Measurements from ENCODE around the gene LSM6.

Gene LSM6

GRCh38 chr4:146179784-146180370, 4.4 kb downstream of the LSM6 start:
- Histone ChIP-seq H4K20me1 (peaks cover 14 to 74% (median 54%) of the 10 kb centered on the region in 11 experiments; a peak in 19 of 22 replicates), H3K4me1 (peaks cover 9 to 37% (median 19%) of the 10 kb centered on the region in 10 experiments), H3K4me3 (no peak overlapping the region), H3K9me3 (replicated peaks in 1 of 11) (no peaks in the 10 kb centered on the region), H3K4me2 (peak overlapping the region in 1 of 11 experiments; percentile 3; a peak in 1 of 22 replicates), H3K27me3 (no peaks in the 10 kb centered on the region), H3K36me3 (peaks cover 20 to 69% (median 41%) of the 10 kb centered on the region in 11 experiments; a peak in 21 of 22 replicates), H3K9ac (peak overlapping the region in 1 of 11 experiments; percentile 29; a peak in 1 of 22 replicates), H3K27ac (no peak overlapping the region)
- no peak for TF ChIP-seq Cebpa-rat (IDR thresholded peaks at IDR 0.05)

DNA sequence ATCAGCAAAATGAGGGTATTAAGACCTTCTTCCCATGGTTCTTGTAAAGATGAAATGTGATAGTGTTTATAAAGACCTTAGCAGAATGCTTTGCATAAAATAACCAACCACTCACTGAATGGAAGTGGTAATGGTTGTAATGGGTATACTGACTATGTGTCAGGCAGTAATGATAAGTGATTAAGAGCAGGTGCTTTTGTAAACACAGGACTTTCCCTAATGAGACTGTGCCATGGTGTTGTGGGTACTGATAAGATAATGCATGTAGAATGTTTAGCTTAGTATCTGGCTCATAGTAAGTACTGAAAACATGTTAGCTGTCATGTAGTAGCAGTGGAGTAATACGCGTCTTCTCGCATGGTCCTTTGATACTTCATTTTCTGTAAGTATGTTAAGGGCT, 6.9 kb downstream of the LSM6 start:
- H3K36me3 ChIP-seq = peaks cover 43 to 95% (median 65%) of the 10 kb centered on the region in 11 experiments
- no peaks in the 10 kb centered on the region for H3K9me3 ChIP-seq (replicated peaks in 1 of 11)
- H4K20me1 ChIP-seq = peaks cover 14 to 65% (median 46%) of the 10 kb centered on the region in 11 experiments; a peak in 19 of 22 replicates
- H3K27ac ChIP-seq = no peak overlapping the region
- no peak overlapping the region for H3K4me3 ChIP-seq
- TF ChIP-seq Cebpa-rat (IDR thresholded peaks at IDR 0.05) = no peak
- H3K4me1 ChIP-seq = peaks cover 0 to 27% (median 8%) of the 10 kb centered on the region in 10 experiments; a peak in 12 of 20 replicates
- H3K9ac ChIP-seq = no peak overlapping the region
- H3K27me3 ChIP-seq = no peaks in the 10 kb centered on the region
- no peak overlapping the region for H3K4me2 ChIP-seq

DNA sequence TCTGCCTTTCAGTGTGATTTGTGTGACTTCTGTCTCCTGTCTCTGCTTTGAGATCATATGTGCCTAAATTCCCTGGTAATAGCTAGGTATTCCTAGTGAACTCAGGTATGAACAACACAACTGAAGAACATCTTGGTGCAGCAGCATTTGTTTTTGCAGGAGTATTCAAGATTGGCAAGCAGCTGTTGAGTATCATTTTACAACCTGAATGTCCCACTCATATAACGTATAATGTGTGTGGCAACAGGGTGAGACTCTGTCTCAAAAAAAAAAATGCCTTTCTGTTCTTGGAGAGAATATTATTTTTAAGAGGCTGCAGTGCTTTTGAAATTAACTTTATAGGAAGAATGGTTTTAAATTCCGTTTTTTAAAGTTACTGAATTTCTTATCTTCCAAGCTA, 7.7 kb downstream of the LSM6 start:
- H3K9ac ChIP-seq = no peak overlapping the region
- peaks cover 0 to 20% (median under 1%) of the 10 kb centered on the region in 10 experiments; a peak in 11 of 20 replicates for H3K4me1 ChIP-seq
- no peaks in the 10 kb centered on the region for H3K27me3 ChIP-seq
- no peak overlapping the region for H3K4me3 ChIP-seq
- H3K36me3 ChIP-seq = peaks cover 46 to 98% (median 66%) of the 10 kb centered on the region in 11 experiments
- H3K4me2 ChIP-seq = no peak overlapping the region
- H3K27ac ChIP-seq = no peak overlapping the region
- no peaks in the 10 kb centered on the region for H3K9me3 ChIP-seq (replicated peaks in 1 of 11)
- H4K20me1 ChIP-seq = peaks cover 14 to 58% (median 38%) of the 10 kb centered on the region in 11 experiments; a peak in 19 of 22 replicates
- no peak for TF ChIP-seq Cebpa-rat (IDR thresholded peaks at IDR 0.05)

GRCh38 chr4:146186041-146186440, 10.5 kb downstream of the LSM6 start:
- Histone ChIP-seq H3K36me3 (peaks cover 72 to 98% (median 85%) of the 10 kb centered on the region in 11 experiments), H4K20me1 (peaks cover 0 to 29% (median 13%) of the 10 kb centered on the region in 11 experiments; a peak in 9 of 22 replicates), H3K9me3 (replicated peaks in 1 of 11) (no peaks in the 10 kb centered on the region), H3K27ac (no peak overlapping the region), H3K27me3 (no peaks in the 10 kb centered on the region), H3K4me3 (no peak overlapping the region), H3K4me1 (no peaks in the 10 kb centered on the region), H3K4me2 (no peak overlapping the region), H3K9ac (no peak overlapping the region)
- no peak for TF ChIP-seq Cebpa-rat (IDR thresholded peaks at IDR 0.05)

DNA sequence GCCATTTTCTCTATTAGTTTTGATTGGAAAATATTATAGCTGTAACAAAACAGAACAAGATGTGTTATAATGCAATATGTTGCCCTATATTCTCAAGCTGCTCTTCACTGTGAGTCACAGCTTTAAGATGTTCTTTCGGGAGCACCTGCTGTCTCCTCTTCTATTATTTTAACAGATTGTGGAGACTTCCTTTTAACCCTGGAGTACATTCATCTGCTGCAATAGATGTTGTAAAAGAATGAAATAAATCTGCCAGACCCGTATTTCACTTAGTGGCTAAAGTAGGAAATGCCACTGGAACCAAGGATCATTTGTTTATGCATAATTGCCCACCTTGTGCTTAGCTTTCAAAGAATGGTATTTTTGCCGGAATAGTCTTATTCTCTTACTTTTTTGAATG, 11.1 kb downstream of the LSM6 start:
- Histone ChIP-seq H3K36me3 (peaks cover 78 to 100% (median 90%) of the 10 kb centered on the region in 11 experiments), H3K4me3 (no peak overlapping the region), H3K27ac (no peak overlapping the region), H3K27me3 (no peaks in the 10 kb centered on the region), H3K9me3 (replicated peaks in 1 of 11) (no peaks in the 10 kb centered on the region), H3K4me2 (no peak overlapping the region), H3K9ac (no peak overlapping the region), H3K4me1 (no peaks in the 10 kb centered on the region), H4K20me1 (peaks cover 0 to 24% (median 10%) of the 10 kb centered on the region in 11 experiments; a peak in 9 of 22 replicates)
- no peak for TF ChIP-seq Cebpa-rat (IDR thresholded peaks at IDR 0.05)

DNA sequence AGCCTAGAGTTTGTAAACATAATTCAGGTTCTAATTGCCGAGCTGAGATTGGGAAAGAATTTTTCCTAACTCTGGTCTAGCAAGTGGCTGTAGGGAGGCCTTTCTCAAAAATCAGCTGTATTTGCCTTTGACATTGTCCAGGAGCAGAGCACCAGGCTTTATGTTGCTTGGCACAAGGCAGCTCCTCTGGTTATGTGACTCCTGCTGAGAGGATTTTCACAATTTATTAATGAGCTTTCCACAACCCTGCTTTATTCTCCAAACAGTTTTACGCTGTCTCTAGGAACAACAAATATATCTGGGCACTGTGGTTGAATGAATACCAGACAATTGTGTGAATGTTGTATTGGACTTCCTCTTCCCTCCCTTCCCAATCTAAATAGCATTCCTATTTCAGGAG, 14.9 kb downstream of the LSM6 start:
- Histone ChIP-seq H3K27me3 (no peaks in the 10 kb centered on the region), H3K9ac (no peak overlapping the region), H3K9me3 (replicated peaks in 1 of 11) (no peaks in the 10 kb centered on the region), H4K20me1 (0 out of 22 replicates have a peak, but pooled peaks cover 0 to 5% (median 0%) of the 10 kb centered on the region in 11 experiments), H3K4me2 (no peak overlapping the region), H3K36me3 (peaks cover 68 to 81% (median 74%) of the 10 kb centered on the region in 11 experiments), H3K4me3 (no peak overlapping the region), H3K27ac (no peak overlapping the region), H3K4me1 (no peaks in the 10 kb centered on the region)
- no peak for TF ChIP-seq Cebpa-rat (IDR thresholded peaks at IDR 0.05)

DNA sequence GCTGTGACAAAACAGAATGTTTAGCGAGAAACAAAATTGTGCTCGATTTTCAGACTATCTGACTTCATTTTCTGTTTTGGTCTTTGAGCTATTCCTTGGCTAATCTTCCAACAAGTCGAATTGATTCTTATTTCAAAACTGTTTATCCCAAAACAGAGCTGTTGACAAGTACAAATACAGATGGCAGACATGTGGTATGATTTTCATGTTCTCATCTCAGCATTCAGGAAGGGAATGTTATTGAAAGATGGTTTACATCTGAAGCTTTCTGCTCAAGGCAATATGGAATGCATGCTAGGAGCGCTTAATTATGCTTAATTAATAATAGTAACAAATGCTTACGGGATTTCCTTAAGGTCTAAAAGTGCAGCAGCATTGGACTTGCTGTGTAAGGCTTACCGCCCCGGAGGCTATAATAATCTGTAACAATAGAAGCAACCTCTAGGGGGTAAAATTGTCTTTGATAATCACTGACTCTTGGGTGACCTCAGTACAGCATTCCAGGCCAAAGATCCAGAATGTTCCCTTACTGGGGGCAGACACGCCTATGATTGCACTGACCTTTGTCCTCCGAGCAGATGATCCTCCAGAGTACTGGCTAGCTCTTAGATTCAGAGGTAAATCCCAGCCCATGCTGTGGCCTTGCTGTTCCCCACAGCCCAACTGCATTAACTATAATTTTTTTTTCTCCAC, 16.4 kb downstream of the LSM6 start:
- H3K9me3 ChIP-seq (replicated peaks in 1 of 11) = no peaks in the 10 kb centered on the region; a peak in 1 of 22 replicates
- H4K20me1 ChIP-seq = no peaks in the 10 kb centered on the region
- no peak overlapping the region for H3K4me2 ChIP-seq
- H3K27me3 ChIP-seq = no peaks in the 10 kb centered on the region
- no peak overlapping the region for H3K4me3 ChIP-seq
- H3K27ac ChIP-seq = no peak overlapping the region
- no peak for TF ChIP-seq Cebpa-rat (IDR thresholded peaks at IDR 0.05)
- H3K9ac ChIP-seq = no peak overlapping the region
- peaks cover 55 to 70% (median 60%) of the 10 kb centered on the region in 11 experiments for H3K36me3 ChIP-seq
- no peaks in the 10 kb centered on the region for H3K4me1 ChIP-seq

DNA sequence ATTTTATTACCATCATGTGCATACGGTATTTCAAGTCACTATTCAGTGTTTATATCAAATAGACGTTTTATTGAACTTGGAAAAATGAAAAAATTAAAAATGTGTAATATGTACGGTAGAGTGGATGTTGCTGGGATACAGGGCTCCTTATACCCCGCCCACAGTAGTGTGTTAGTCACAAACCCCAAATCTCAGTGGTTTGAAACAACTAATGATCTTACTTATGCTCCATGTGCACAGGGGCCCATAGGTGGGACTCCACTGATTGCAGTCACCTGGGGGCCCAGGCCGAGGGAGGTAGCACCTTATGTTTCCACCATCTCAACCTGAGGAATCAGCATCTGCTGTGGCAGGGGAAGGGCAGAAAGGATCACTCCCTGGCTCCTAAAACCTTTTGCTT, 18.1 kb downstream of the LSM6 start:
- no peak overlapping the region for H3K9ac ChIP-seq
- peaks cover 38 to 53% (median 43%) of the 10 kb centered on the region in 11 experiments for H3K36me3 ChIP-seq
- no peak for TF ChIP-seq Cebpa-rat (IDR thresholded peaks at IDR 0.05)
- no peaks in the 10 kb centered on the region for H3K27me3 ChIP-seq
- no peak overlapping the region for H3K4me3 ChIP-seq
- no peak overlapping the region for H3K4me2 ChIP-seq
- H3K27ac ChIP-seq = no peak overlapping the region
- H3K9me3 ChIP-seq (replicated peaks in 1 of 11) = no peaks in the 10 kb centered on the region; a peak in 1 of 22 replicates
- no peaks in the 10 kb centered on the region for H3K4me1 ChIP-seq
- no peaks in the 10 kb centered on the region for H4K20me1 ChIP-seq

- TF ChIP-seq Cebpa-rat (IDR thresholded peaks at IDR 0.05) = no peak
- Histone ChIP-seq H3K36me3 (peaks cover 32 to 47% (median 37%) of the 10 kb centered on the region in 11 experiments), H3K9me3 (replicated peaks in 1 of 11) (no peaks in the 10 kb centered on the region; a peak in 1 of 22 replicates), H3K4me3 (no peak overlapping the region), H3K27me3 (no peaks in the 10 kb centered on the region), H3K4me1 (no peaks in the 10 kb centered on the region), H3K4me2 (no peak overlapping the region), H3K27ac (no peak overlapping the region), H3K9ac (no peak overlapping the region), H4K20me1 (no peaks in the 10 kb centered on the region)
Measured at GRCh38 chr4:146194212-146194611, 18.7 kb downstream of the LSM6 start.

Data from BLaER1 treated with 17β-estradiol and CSF1 and Interleukin-3, amounts not matched to agents 10 nM and 100 nM (cell line).